ENCODE results near the gene CUL7. TPM values are rescaled to one million over a fixed set of nuclear protein-coding genes. Genes with fewer than 3 reads are reported as not detected.

The CUL7 gene
- total and polyA plus RNA-seq, 9 of the 15 experiments (the other 6 are each of a cell fraction or from before 2014, with no cell fraction given) = 0.44 to 20.1 (median 8.6) TPM

GRCh38 chr6:43014434-43014909, 39.2 kb downstream of the CUL7 start (continued):
- TF ChIP-seq PHB2 (IDR thresholded peaks at IDR 0.05; ENCODE audit: low read depth) = peak; percentile 59
- TF ChIP-seq NR2C2 (CRISPR knock-in tag; IDR thresholded peaks at IDR 0.05) = no peak
- 0 out of 2 replicates have a peak, but pooled peaks have one; percentile 5 for TF ChIP-seq NR2C2 (tag; IDR thresholded peaks at IDR 0.05)
- TF ChIP-seq ZBTB2 (IDR thresholded peaks at IDR 0.05) = no peak
- peak; percentile 94 for TF ChIP-seq OTX1 (CRISPR knock-in tag; IDR thresholded peaks at IDR 0.05)
- TF ChIP-seq TEAD2 (tag; IDR thresholded peaks at IDR 0.05) = no peak
- TF ChIP-seq NFIC (IDR thresholded peaks at IDR 0.05) = peak; percentile 45; the same call in 1 of the 2 replicates
- TF ChIP-seq CXXC5 (CRISPR knock-in tag; IDR thresholded peaks at IDR 0.05) = no peak
- TF ChIP-seq ATF3 (IDR thresholded peaks at IDR 0.05) = no peak
- TF ChIP-seq ATF3 (CRISPR knock-in tag; conservative IDR thresholded peaks at IDR 0.05) = no peak
- peak; percentile 78; the same call in 1 of the 2 replicates for TF ChIP-seq ELF4 (CRISPR knock-in tag; IDR thresholded peaks at IDR 0.05)
- peak; percentile 52; the same call in 1 of the 2 replicates for TF ChIP-seq DPF2 (IDR thresholded peaks at IDR 0.05)
- TF ChIP-seq KDM1A (IDR thresholded peaks at IDR 0.05) = peak in 1 of 2 experiments; percentile 38; a peak in 1 of 4 replicates
- TF ChIP-seq AFF4 (CRISPR knock-in tag; IDR thresholded peaks at IDR 0.05) = no peak
- no peak for TF ChIP-seq ZNF398 (CRISPR knock-in tag; IDR thresholded peaks at IDR 0.05)
- peak; percentile 47 for TF ChIP-seq POLR2B (IDR thresholded peaks at IDR 0.05; ENCODE audit: low read depth, partially characterized antibody)
- peak in 1 of 2 experiments; percentile 39; a peak in 1 of 4 replicates for TF ChIP-seq ARNT (IDR thresholded peaks at IDR 0.05)
- no peak for TF ChIP-seq KLF6 (CRISPR knock-in tag; IDR thresholded peaks at IDR 0.05; ENCODE audit: borderline replicate concordance)
- 0 out of 2 replicates have a peak, but pooled peaks have one; percentile 1 for TF ChIP-seq RAD51 (IDR thresholded peaks at IDR 0.05; ENCODE audit: borderline replicate concordance, low read depth)
- no peak for TF ChIP-seq BMI1 (IDR thresholded peaks at IDR 0.05; ENCODE audit: low read length)
- TF ChIP-seq SIX5 (IDR thresholded peaks at IDR 0.05; ENCODE audit: borderline replicate concordance in 1 of 2, insufficient read depth in 1 of 2, low read depth in 1 of 2, low read length in 2 of 2) = no peak
- TF ChIP-seq HCFC1 (IDR thresholded peaks at IDR 0.05; ENCODE audit: low read depth, low read length) = no peak
